ENCODE results near the gene GLRA2.
"Not testable (repeated sequence)": the region's sequence is repeated elsewhere in the genome, so short reads cannot be mapped to it uniquely, and the experiment has no call there.

Gene GLRA2

GRCh38 chrX:14594521-14594920, 65.2 kb downstream of the GLRA2 start:
- Histone ChIP-seq H3K4me1 (ENCODE audit: control insufficient read depth, insufficient read depth, low read length) (no peaks in the 10 kb centered on the region), H3K4me3 (ENCODE audit: low read length) (no peak overlapping the region), H3K9me3 (ENCODE audit: control insufficient read depth, low read length) (no peaks in the 10 kb centered on the region), H3K27me3 (replicated peaks; ENCODE audit: control insufficient read depth, insufficient read depth, low read length) (no peaks in the 10 kb centered on the region), H3K9ac (ENCODE audit: low read length) (no peak overlapping the region), H3K36me3 (ENCODE audit: control insufficient read depth, insufficient read depth, low read length, severe bottlenecking) (no peaks in the 10 kb centered on the region)
- DNase-seq (ENCODE audit: low read depth): no peak

- Histone ChIP-seq H3K9me3 (ENCODE audit: control insufficient read depth, low read length) (peaks cover 5% of the 10 kb centered on the region), H3K9ac (ENCODE audit: low read length) (no peak overlapping the region), H3K27me3 (replicated peaks; ENCODE audit: control insufficient read depth, insufficient read depth, low read length) (peaks cover 3% of the 10 kb centered on the region), H3K4me3 (ENCODE audit: low read length) (no peak overlapping the region), H3K4me1 (ENCODE audit: control insufficient read depth, insufficient read depth, low read length) (no peaks in the 10 kb centered on the region), H3K36me3 (ENCODE audit: control insufficient read depth, insufficient read depth, low read length, severe bottlenecking) (no peaks in the 10 kb centered on the region)
- DNase-seq (ENCODE audit: low read depth): no peak
Measured at GRCh38 chrX:14598330-14598729, 69.0 kb downstream of the GLRA2 start.

GRCh38 chrX:14607446-14607985, 78.2 kb downstream of the GLRA2 start:
- Histone ChIP-seq H3K4me3 (ENCODE audit: low read length) (no peak overlapping the region), H3K9me3 (ENCODE audit: control insufficient read depth, low read length) (no peaks in the 10 kb centered on the region), H3K9ac (ENCODE audit: low read length) (no peak overlapping the region), H3K4me1 (ENCODE audit: control insufficient read depth, insufficient read depth, low read length) (no peaks in the 10 kb centered on the region), H3K36me3 (ENCODE audit: control insufficient read depth, insufficient read depth, low read length, severe bottlenecking) (no peaks in the 10 kb centered on the region), H3K27me3 (replicated peaks; ENCODE audit: control insufficient read depth, insufficient read depth, low read length) (no peaks in the 10 kb centered on the region)
- no peak for DNase-seq (ENCODE audit: low read depth)

GRCh38 chrX:14612450-14612849, 83.1 kb downstream of the GLRA2 start:
- not testable (repeated sequence) for H3K9me3 ChIP-seq (ENCODE audit: control insufficient read depth, low read length); H3K27me3 ChIP-seq (replicated peaks; ENCODE audit: control insufficient read depth, insufficient read depth, low read length)

GRCh38 chrX:14616301-14616700, 87.0 kb downstream of the GLRA2 start:
- no peaks in the 10 kb centered on the region for H3K9me3 ChIP-seq (ENCODE audit: control insufficient read depth, low read length)
- peak; percentile 28 for DNase-seq (ENCODE audit: low read depth)
- H3K36me3 ChIP-seq (ENCODE audit: control insufficient read depth, insufficient read depth, low read length, severe bottlenecking): no peaks in the 10 kb centered on the region
- H3K27me3 ChIP-seq (replicated peaks; ENCODE audit: control insufficient read depth, insufficient read depth, low read length): no peaks in the 10 kb centered on the region
- no peaks in the 10 kb centered on the region for H3K4me1 ChIP-seq (ENCODE audit: control insufficient read depth, insufficient read depth, low read length)
- no peak overlapping the region for H3K4me3 ChIP-seq (ENCODE audit: low read length)
- H3K9ac ChIP-seq (ENCODE audit: low read length): no peak overlapping the region

More at GRCh38 chrX:14612450-14612849, 83.1 kb downstream of the GLRA2 start:
- not testable (repeated sequence) for H3K9ac ChIP-seq (ENCODE audit: low read length); DNase-seq (ENCODE audit: low read depth); H3K4me1 ChIP-seq (ENCODE audit: control insufficient read depth, insufficient read depth, low read length); H3K36me3 ChIP-seq (ENCODE audit: control insufficient read depth, insufficient read depth, low read length, severe bottlenecking); H3K4me3 ChIP-seq (ENCODE audit: low read length)

- DNase-seq (ENCODE audit: low read depth): peak; percentile 44
- H3K9me3 ChIP-seq (ENCODE audit: control insufficient read depth, low read length): no peaks in the 10 kb centered on the region
- no peak overlapping the region for H3K4me3 ChIP-seq (ENCODE audit: low read length)
- H3K27me3 ChIP-seq (replicated peaks; ENCODE audit: control insufficient read depth, insufficient read depth, low read length): no peaks in the 10 kb centered on the region
- no peaks in the 10 kb centered on the region for H3K4me1 ChIP-seq (ENCODE audit: control insufficient read depth, insufficient read depth, low read length)
- no peaks in the 10 kb centered on the region for H3K36me3 ChIP-seq (ENCODE audit: control insufficient read depth, insufficient read depth, low read length, severe bottlenecking)
- H3K9ac ChIP-seq (ENCODE audit: low read length): no peak overlapping the region
Measured at GRCh38 chrX:14616836-14617235, 87.5 kb downstream of the GLRA2 start.

GRCh38 chrX:14618177-14618965, 89.0 kb downstream of the GLRA2 start:
- Histone ChIP-seq H3K9ac (ENCODE audit: low read length) (no peak overlapping the region), H3K9me3 (ENCODE audit: control insufficient read depth, low read length) (no peaks in the 10 kb centered on the region), H3K4me3 (ENCODE audit: low read length) (no peak overlapping the region), H3K36me3 (ENCODE audit: control insufficient read depth, insufficient read depth, low read length, severe bottlenecking) (no peaks in the 10 kb centered on the region), H3K27me3 (replicated peaks; ENCODE audit: control insufficient read depth, insufficient read depth, low read length) (no peaks in the 10 kb centered on the region), H3K4me1 (ENCODE audit: control insufficient read depth, insufficient read depth, low read length) (no peaks in the 10 kb centered on the region)
- DNase-seq (ENCODE audit: low read depth): no peak

- no peak for DNase-seq (ENCODE audit: low read depth)
- Histone ChIP-seq H3K4me1 (ENCODE audit: control insufficient read depth, insufficient read depth, low read length) (peaks cover 8% of the 10 kb centered on the region), H3K9me3 (ENCODE audit: control insufficient read depth, low read length) (no peaks in the 10 kb centered on the region), H3K36me3 (ENCODE audit: control insufficient read depth, insufficient read depth, low read length, severe bottlenecking) (no peaks in the 10 kb centered on the region), H3K9ac (ENCODE audit: low read length) (no peak overlapping the region), H3K4me3 (ENCODE audit: low read length) (no peak overlapping the region), H3K27me3 (replicated peaks; ENCODE audit: control insufficient read depth, insufficient read depth, low read length) (no peaks in the 10 kb centered on the region)
Measured at GRCh38 chrX:14630733-14631132, 101.4 kb downstream of the GLRA2 start.

GRCh38 chrX:14641681-14642655, 112.6 kb downstream of the GLRA2 start:
- Histone ChIP-seq H3K36me3 (ENCODE audit: control insufficient read depth, insufficient read depth, low read length, severe bottlenecking) (no peaks in the 10 kb centered on the region), H3K9ac (ENCODE audit: low read length) (no peak overlapping the region), H3K9me3 (ENCODE audit: control insufficient read depth, low read length) (no peaks in the 10 kb centered on the region), H3K4me3 (ENCODE audit: low read length) (no peak overlapping the region), H3K27me3 (replicated peaks; ENCODE audit: control insufficient read depth, insufficient read depth, low read length) (no peaks in the 10 kb centered on the region), H3K4me1 (ENCODE audit: control insufficient read depth, insufficient read depth, low read length) (no peaks in the 10 kb centered on the region)
- no peak for DNase-seq (ENCODE audit: low read depth)

GRCh38 chrX:14660970-14661369, 131.6 kb downstream of the GLRA2 start:
- H3K36me3 ChIP-seq (ENCODE audit: control insufficient read depth, insufficient read depth, low read length, severe bottlenecking): no peaks in the 10 kb centered on the region
- H3K9ac ChIP-seq (ENCODE audit: low read length): no peak overlapping the region
- no peaks in the 10 kb centered on the region for H3K9me3 ChIP-seq (ENCODE audit: control insufficient read depth, low read length)
- no peak for DNase-seq (ENCODE audit: low read depth)
- no peaks in the 10 kb centered on the region for H3K27me3 ChIP-seq (replicated peaks; ENCODE audit: control insufficient read depth, insufficient read depth, low read length)
- H3K4me1 ChIP-seq (ENCODE audit: control insufficient read depth, insufficient read depth, low read length): no peaks in the 10 kb centered on the region
- H3K4me3 ChIP-seq (ENCODE audit: low read length): no peak overlapping the region

- Histone ChIP-seq H3K4me1 (ENCODE audit: control insufficient read depth, insufficient read depth, low read length) (peaks cover 9% of the 10 kb centered on the region), H3K36me3 (ENCODE audit: control insufficient read depth, insufficient read depth, low read length, severe bottlenecking) (no peaks in the 10 kb centered on the region)
- DNase-seq (ENCODE audit: low read depth): no peak
Measured at GRCh38 chrX:14670819-14671218, 141.5 kb downstream of the GLRA2 start.

More at GRCh38 chrX:14670819-14671218, 141.5 kb downstream of the GLRA2 start:
- Histone ChIP-seq H3K4me3 (ENCODE audit: low read length) (no peak overlapping the region), H3K9ac (ENCODE audit: low read length) (no peak overlapping the region), H3K27me3 (replicated peaks; ENCODE audit: control insufficient read depth, insufficient read depth, low read length) (peaks cover 3% of the 10 kb centered on the region), H3K9me3 (ENCODE audit: control insufficient read depth, low read length) (no peaks in the 10 kb centered on the region)
